Prostate gland (tissue), 2 donors: ENCODE measurements around the gene GPC5.

Source experiments
- CTCF ChIP-seq, 4 experiments: fragments of 200-600 bp in 2 of 4; fragments of 450-650 bp in 2 of 4; sonication (generic) in 2 of 4; IDR thresholded peaks; 1 replicate in 3 of 4; 2 replicates in 1 of 4; pipeline ENCODE4 v1.5.1; 2016 to 2019; ENCODE audit warnings: antibody characterized with exemption in 4 of 4, mild to moderate bottlenecking in 2 of 4, moderate library complexity in 2 of 4
- POLR2A ChIP-seq: fragments of 450-650 bp; IDR thresholded peaks from one replicate; pipeline ENCODE4 v1.6.1; 2016; ENCODE audit warnings: antibody characterized with exemption, mild to moderate bottlenecking

- TF ChIP-seq CTCF (IDR thresholded peaks at IDR 0.05) (no peak), POLR2A (no peak)
Observed at GRCh38 chr13:92038905-92039304, 640.5 kb downstream of the GPC5 start.
